ENCODE measurements around the gene DIPK1C.

The DIPK1C gene

GRCh38 chr18:74482697-74483096 lies 25.6 kb upstream of the DIPK1C start:
- no peak for DNase-seq (ENCODE audit: low spot score)

GRCh38 chr18:74480149-74480651 lies 23.1 kb upstream of the DIPK1C start:
- DNase-seq (ENCODE audit: low spot score), result no peak

- no peak for DNase-seq (ENCODE audit: low spot score)
Measured at GRCh38 chr18:74479486-74480148, 22.5 kb upstream of the DIPK1C start.

- no peak for DNase-seq (ENCODE audit: low spot score)
Measured at GRCh38 chr18:74478880-74479279, 21.8 kb upstream of the DIPK1C start.

- no peak for DNase-seq (ENCODE audit: low spot score)
Measured at GRCh38 chr18:74478316-74478715, 21.2 kb upstream of the DIPK1C start.

GRCh38 chr18:74477771-74478170 lies 20.7 kb upstream of the DIPK1C start:
- DNase-seq (ENCODE audit: low spot score), result no peak

GRCh38 chr18:74476140-74476539 lies 19.0 kb upstream of the DIPK1C start:
- peak; percentile 40 for DNase-seq (ENCODE audit: low spot score)

GRCh38 chr18:74473976-74474640 lies 17.0 kb upstream of the DIPK1C start:
- DNase-seq (ENCODE audit: low spot score), result no peak

- DNase-seq (ENCODE audit: low spot score), result no peak
Measured at GRCh38 chr18:74472312-74472711, 15.2 kb upstream of the DIPK1C start.

- DNase-seq (ENCODE audit: low spot score), result no peak
Measured at GRCh38 chr18:74468547-74469061, 11.5 kb upstream of the DIPK1C start.

- DNase-seq (ENCODE audit: low spot score), result no peak
Measured at GRCh38 chr18:74465775-74466174, 8.7 kb upstream of the DIPK1C start.

- no peak for DNase-seq (ENCODE audit: low spot score)
Measured at GRCh38 chr18:74463983-74464382, 6.9 kb upstream of the DIPK1C start.

- no peak for DNase-seq (ENCODE audit: low spot score)
Measured at GRCh38 chr18:74463254-74463653, 6.1 kb upstream of the DIPK1C start.

- no peak for DNase-seq (ENCODE audit: low spot score)
Measured at GRCh38 chr18:74460825-74461224, 3.7 kb upstream of the DIPK1C start.

GRCh38 chr18:74459889-74460288 lies 2.8 kb upstream of the DIPK1C start:
- no peak for DNase-seq (ENCODE audit: low spot score)

GRCh38 chr18:74457725-74458421 lies 765 bp upstream of the DIPK1C start:
- no peak for DNase-seq (ENCODE audit: low spot score)

GRCh38 chr18:74456349-74457042 lies 612 bp downstream of the DIPK1C start:
- no peak for DNase-seq (ENCODE audit: low spot score)

- no peak for DNase-seq (ENCODE audit: low spot score)
Measured at GRCh38 chr18:74456017-74456348, 1.1 kb downstream of the DIPK1C start.

- DNase-seq (ENCODE audit: low spot score), result no peak
Measured at GRCh38 chr18:74455386-74455785, 1.7 kb downstream of the DIPK1C start.

- no peak for DNase-seq (ENCODE audit: low spot score)
Measured at GRCh38 chr18:74454279-74454751, 2.8 kb downstream of the DIPK1C start.

GRCh38 chr18:74453642-74454198 lies 3.4 kb downstream of the DIPK1C start:
- no peak for DNase-seq (ENCODE audit: low spot score)

- DNase-seq (ENCODE audit: low spot score), result no peak
Measured at GRCh38 chr18:74453016-74453566, 4.0 kb downstream of the DIPK1C start.

Data from germinal center (tissue), 1 donor.